Loucy (cell line): ENCODE data around the gene LRRC37B.
"Not testable (repeated sequence)": the region's sequence is repeated elsewhere in the genome, so short reads cannot be mapped to it uniquely, and the experiment has no call there.

ENCODE experiments used
- H2AFZ ChIP-seq: fragments of 200-600 bp; sonication (generic); 2 replicates; pipeline ENCODE4 v1.6.0; 2016; ENCODE audit warnings: antibody characterized with exemption, mild to moderate bottlenecking, low read length, moderate library complexity
- H3F3A ChIP-seq: fragments of 200-600 bp; 2 replicates; pipeline ENCODE4 v1.6.0; 2016; ENCODE audit warnings: antibody characterized with exemption, low read depth, mild to moderate bottlenecking
- H3K27me3 ChIP-seq: fragments of 200-600 bp; sonication (generic); 2 replicates; pipeline ENCODE4 v1.6.1; 2014; ENCODE audit warnings: low read length, mild to moderate bottlenecking; ENCODE audit not compliant: insufficient read depth, poor library complexity, severe bottlenecking
- H3K36me3 ChIP-seq: fragments of 200-600 bp; sonication (generic); 2 replicates; pipeline ENCODE4 v1.6.1; 2016; ENCODE audit warnings: low read length; ENCODE audit not compliant: insufficient read depth
- H3K4me1 ChIP-seq: fragments of 200-600 bp; sonication (generic); 2 replicates; pipeline ENCODE4 v1.5.1; 2014; ENCODE audit warnings: low read length, mild to moderate bottlenecking; ENCODE audit not compliant: insufficient read depth, poor library complexity, severe bottlenecking
- H3K4me2 ChIP-seq: fragments of 200-600 bp; sonication (generic); 2 replicates; pipeline ENCODE4 v1.6.0; 2014; ENCODE audit warnings: antibody characterized with exemption, low read length, low read depth, mild to moderate bottlenecking; ENCODE audit not compliant: poor library complexity, severe bottlenecking
- H3K4me3 ChIP-seq: fragments of 200-600 bp; sonication (generic); 2 replicates; pipeline ENCODE4 v1.5.1; 2014; ENCODE audit warnings: low read length, mild to moderate bottlenecking, mixed read lengths; ENCODE audit not compliant: poor library complexity, severe bottlenecking
- H3K79me2 ChIP-seq: fragments of 200-600 bp; sonication (generic); 2 replicates; pipeline ENCODE4 v1.6.1; 2014; ENCODE audit warnings: low read length; ENCODE audit not compliant: insufficient read depth
- H3K9ac ChIP-seq: fragments of 200-600 bp; sonication (generic); 2 replicates; pipeline ENCODE4 v1.6.0; 2014; ENCODE audit warnings: mild to moderate bottlenecking, low read depth, low read length, moderate library complexity; ENCODE audit not compliant: poor library complexity, severe bottlenecking
- H3K9me2 ChIP-seq: fragments of 200-600 bp; sonication (generic); replicated peaks from 2 replicates; pipeline ENCODE4 v1.6.1; 2016; ENCODE audit warnings: low read depth, low read length, mixed read lengths
- H3K9me3 ChIP-seq: fragments of 200-600 bp; sonication (generic); 2 replicates; pipeline ENCODE4 v1.6.1; 2014; ENCODE audit warnings: mild to moderate bottlenecking, antibody characterized with exemption, low read length, low read depth; ENCODE audit not compliant: insufficient read depth
- H4K20me1 ChIP-seq: fragments of 200-600 bp; sonication (generic); 2 replicates; pipeline ENCODE4 v1.6.0; 2014; ENCODE audit warnings: antibody characterized with exemption, low read length, mild to moderate bottlenecking; ENCODE audit not compliant: insufficient read depth, poor library complexity, severe bottlenecking
- CTCF ChIP-seq: fragments of 200-600 bp; sonication (generic); conservative IDR thresholded peaks from 2 replicates; pipeline ENCODE4 v1.5.1; 2014; ENCODE audit warnings: mild to moderate bottlenecking, antibody characterized with exemption, low read length
- EZH2phosphoT487 ChIP-seq: fragments of 200-600 bp; IDR thresholded peaks from 2 replicates; pipeline ENCODE4 v1.6.1; 2018; ENCODE audit warnings: antibody characterized with exemption, mild to moderate bottlenecking, moderate library complexity, borderline replicate concordance

The LRRC37B gene

GRCh38 chr17:31991821-31992220 is 15.4 kb upstream of the LRRC37B start:
- not testable (repeated sequence) for H3K9ac ChIP-seq, H3F3A ChIP-seq, H3K79me2 ChIP-seq, H4K20me1 ChIP-seq, H3K27me3 ChIP-seq, H3K9me3 ChIP-seq, H2AFZ ChIP-seq, H3K4me3 ChIP-seq, H3K4me1 ChIP-seq, H3K9me2 ChIP-seq, H3K4me2 ChIP-seq
- H3K36me3 ChIP-seq, result peaks cover 88% of the 10 kb centered on the region

- Histone ChIP-seq H3K36me3 (peaks cover 85% of the 10 kb centered on the region), H4K20me1 (no peaks in the 10 kb centered on the region)
Measured at GRCh38 chr17:31997005-31997404, 10.2 kb upstream of the LRRC37B start.

GRCh38 chr17:32007463-32008298 is 498 bp downstream of the LRRC37B start:
- Histone ChIP-seq H3K4me3 (peak overlapping the region; percentile 78), H3K27me3 (no peaks in the 10 kb centered on the region), H3K4me2 (peak overlapping the region; percentile 73), H4K20me1 (peaks cover 18% of the 10 kb centered on the region), H3K4me1 (peaks cover 19% of the 10 kb centered on the region), H2AFZ (peak overlapping the region; percentile 74), H3F3A (no peaks in the 10 kb centered on the region), H3K9me2 (no peaks in the 10 kb centered on the region), H3K36me3 (no peaks in the 10 kb centered on the region), H3K79me2 (peaks cover 53% of the 10 kb centered on the region), H3K9me3 (no peaks in the 10 kb centered on the region), H3K9ac (peak overlapping the region; percentile 77)
- TF ChIP-seq EZH2phosphoT487 (no peak), CTCF (no peak)

More at GRCh38 chr17:31997005-31997404, 10.2 kb upstream of the LRRC37B start:
- H3K9me3 ChIP-seq, result no peaks in the 10 kb centered on the region
- no peak overlapping the region for H3K4me3 ChIP-seq
- H3K9me2 ChIP-seq, result no peaks in the 10 kb centered on the region
- no peak overlapping the region for H3K9ac ChIP-seq
- H3F3A ChIP-seq, result no peaks in the 10 kb centered on the region
- no peaks in the 10 kb centered on the region for H3K4me1 ChIP-seq
- TF ChIP-seq EZH2phosphoT487 (no peak), CTCF (no peak)
- H2AFZ ChIP-seq, result no peak overlapping the region
- H3K27me3 ChIP-seq, result no peaks in the 10 kb centered on the region
- H3K4me2 ChIP-seq, result no peak overlapping the region
- H3K79me2 ChIP-seq, result no peaks in the 10 kb centered on the region

- Histone ChIP-seq H3K9ac (peak overlapping the region; percentile 77), H3K4me2 (peak overlapping the region; percentile 73), H2AFZ (no peak overlapping the region), H3F3A (no peaks in the 10 kb centered on the region), H4K20me1 (peaks cover 30% of the 10 kb centered on the region), H3K36me3 (no peaks in the 10 kb centered on the region), H3K4me3 (peak overlapping the region; percentile 78), H3K9me2 (no peaks in the 10 kb centered on the region), H3K4me1 (peaks cover 31% of the 10 kb centered on the region), H3K27me3 (no peaks in the 10 kb centered on the region), H3K9me3 (no peaks in the 10 kb centered on the region), H3K79me2 (peaks cover 68% of the 10 kb centered on the region)
- no peak for TF ChIP-seq CTCF
- no peak for TF ChIP-seq EZH2phosphoT487
Measured at GRCh38 chr17:32009262-32009542, 2.0 kb downstream of the LRRC37B start.
